ENCODE data around the gene MAN1C1. TPM values are rescaled to one million over a fixed set of nuclear protein-coding genes. Genes with fewer than 3 reads are reported as not detected.
A peak's percentile ranks its signal among the peaks of the same experiment; 100 is the strongest.

MAN1C1 gene
- polyA plus RNA-seq, 1 donor from 2014 or later, result 1.3 TPM

- Histone ChIP-seq H4K20me1 (ENCODE audit: insufficient read depth) (no peaks in the 10 kb centered on the region), H3K27ac (ENCODE audit: low read length) (no peak overlapping the region), H3F3A (ENCODE audit: insufficient read depth, low read length, poor library complexity, severe bottlenecking) (no peaks in the 10 kb centered on the region), H2AFZ (ENCODE audit: low read depth, low read length) (no peak overlapping the region), H3K27me3 (ENCODE audit: insufficient read depth, low read depth, low read length) (no peaks in the 10 kb centered on the region), H3K4me2 (ENCODE audit: low read length) (no peak overlapping the region), H3K79me2 (replicated peaks; ENCODE audit: insufficient read depth, low read length) (no peaks in the 10 kb centered on the region), H3K9ac (ENCODE audit: low read length) (no peak overlapping the region), H3K36me3 (ENCODE audit: insufficient read depth, low read length) (no peaks in the 10 kb centered on the region), H3K9me3 (ENCODE audit: low read length) (no peaks in the 10 kb centered on the region), H3K9me2 (ENCODE audit: insufficient read depth, low read length) (no peaks in the 10 kb centered on the region), H3K4me3 (ENCODE audit: low read length) (no peak overlapping the region)
- TF ChIP-seq POLR2AphosphoS5 (IDR thresholded peaks at IDR 0.05) (no peak), RAD21 (conservative IDR thresholded peaks at IDR 0.05) (no peak)
Measured at GRCh38 chr1:25647863-25648262, 31.3 kb downstream of the MAN1C1 start.

- Histone ChIP-seq H3K27ac (ENCODE audit: low read length) (no peak overlapping the region), H3K9ac (ENCODE audit: low read length) (no peak overlapping the region), H3F3A (ENCODE audit: insufficient read depth, low read length, poor library complexity, severe bottlenecking) (no peaks in the 10 kb centered on the region), H3K27me3 (ENCODE audit: insufficient read depth, low read depth, low read length) (no peaks in the 10 kb centered on the region), H4K20me1 (ENCODE audit: insufficient read depth) (no peaks in the 10 kb centered on the region), H3K9me3 (ENCODE audit: low read length) (no peaks in the 10 kb centered on the region), H3K4me2 (ENCODE audit: low read length) (no peak overlapping the region), H3K4me3 (ENCODE audit: low read length) (no peak overlapping the region), H3K36me3 (ENCODE audit: insufficient read depth, low read length) (no peaks in the 10 kb centered on the region), H2AFZ (ENCODE audit: low read depth, low read length) (no peak overlapping the region), H3K79me2 (replicated peaks; ENCODE audit: insufficient read depth, low read length) (no peaks in the 10 kb centered on the region), H3K9me2 (ENCODE audit: insufficient read depth, low read length) (no peaks in the 10 kb centered on the region)
- TF ChIP-seq POLR2AphosphoS5 (IDR thresholded peaks at IDR 0.05), result no peak
- peak; percentile 29 for TF ChIP-seq EP300 (conservative IDR thresholded peaks at IDR 0.05; ENCODE audit: poor library complexity, severe bottlenecking)
Measured at GRCh38 chr1:25648681-25649440, 32.3 kb downstream of the MAN1C1 start.

DNA sequence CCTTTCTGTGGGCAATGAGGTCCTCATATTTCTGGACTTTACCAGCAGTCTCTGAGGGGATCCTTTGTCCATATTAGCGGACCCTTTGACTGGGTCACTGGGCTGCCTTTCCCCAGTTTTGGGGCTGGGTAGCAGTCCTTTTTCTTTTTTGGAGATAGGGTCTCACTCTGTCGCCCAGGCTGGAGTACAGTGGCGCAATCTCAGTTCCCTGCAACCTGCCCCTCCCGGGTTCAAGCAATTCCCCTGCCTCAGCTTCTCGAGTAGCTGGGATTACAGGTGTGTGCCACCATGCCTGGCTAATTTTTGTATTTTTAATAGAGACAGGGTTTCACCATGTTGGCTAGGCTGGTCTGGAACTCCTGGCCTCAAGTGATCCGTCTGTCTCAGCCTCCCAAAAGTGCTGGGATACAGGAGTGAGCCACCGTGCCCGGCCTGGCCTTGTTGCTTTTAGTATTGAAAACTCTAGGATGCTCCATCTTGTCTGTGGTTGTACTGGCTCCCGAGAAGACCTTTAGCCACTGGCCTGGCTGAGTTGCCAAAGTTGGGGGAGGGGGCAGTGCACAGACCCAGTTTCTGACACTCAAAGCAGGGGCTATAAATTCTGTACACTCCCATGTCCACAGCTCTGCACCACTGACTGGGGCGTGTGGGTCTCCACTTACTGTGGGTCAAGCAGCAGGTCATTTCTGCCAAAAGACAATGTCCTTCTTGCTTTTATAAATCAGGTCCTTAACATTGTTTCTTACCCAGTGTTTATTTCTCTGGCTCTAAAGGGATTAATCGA is 33.1 kb downstream of the MAN1C1 start:
- Histone ChIP-seq H3K9me3 (ENCODE audit: low read length) (no peaks in the 10 kb centered on the region), H2AFZ (ENCODE audit: low read depth, low read length) (no peak overlapping the region), H3K9ac (ENCODE audit: low read length) (no peak overlapping the region), H3F3A (ENCODE audit: insufficient read depth, low read length, poor library complexity, severe bottlenecking) (no peaks in the 10 kb centered on the region), H4K20me1 (ENCODE audit: insufficient read depth) (no peaks in the 10 kb centered on the region), H3K79me2 (replicated peaks; ENCODE audit: insufficient read depth, low read length) (no peaks in the 10 kb centered on the region), H3K9me2 (ENCODE audit: insufficient read depth, low read length) (no peaks in the 10 kb centered on the region), H3K27ac (ENCODE audit: low read length) (no peak overlapping the region), H3K27me3 (ENCODE audit: insufficient read depth, low read depth, low read length) (no peaks in the 10 kb centered on the region), H3K4me2 (ENCODE audit: low read length) (no peak overlapping the region), H3K4me3 (ENCODE audit: low read length) (no peak overlapping the region), H3K36me3 (ENCODE audit: insufficient read depth, low read length) (no peaks in the 10 kb centered on the region)
- TF ChIP-seq POLR2AphosphoS5 (IDR thresholded peaks at IDR 0.05) (no peak), EP300 (conservative IDR thresholded peaks at IDR 0.05; ENCODE audit: poor library complexity, severe bottlenecking) (no peak), RAD21 (conservative IDR thresholded peaks at IDR 0.05) (no peak), EZH2 (IDR thresholded peaks at IDR 0.05; ENCODE audit: borderline replicate concordance, insufficient read depth, low read length, poor library complexity, severe bottlenecking) (no peak), MXI1 (conservative IDR thresholded peaks at IDR 0.05; ENCODE audit: poor library complexity, severe bottlenecking) (no peak), SMC3 (conservative IDR thresholded peaks at IDR 0.05; ENCODE audit: poor library complexity) (no peak), TAF1 (IDR thresholded peaks at IDR 0.05; ENCODE audit: low read depth) (no peak)
- TF ChIP-seq, protein P1, sequence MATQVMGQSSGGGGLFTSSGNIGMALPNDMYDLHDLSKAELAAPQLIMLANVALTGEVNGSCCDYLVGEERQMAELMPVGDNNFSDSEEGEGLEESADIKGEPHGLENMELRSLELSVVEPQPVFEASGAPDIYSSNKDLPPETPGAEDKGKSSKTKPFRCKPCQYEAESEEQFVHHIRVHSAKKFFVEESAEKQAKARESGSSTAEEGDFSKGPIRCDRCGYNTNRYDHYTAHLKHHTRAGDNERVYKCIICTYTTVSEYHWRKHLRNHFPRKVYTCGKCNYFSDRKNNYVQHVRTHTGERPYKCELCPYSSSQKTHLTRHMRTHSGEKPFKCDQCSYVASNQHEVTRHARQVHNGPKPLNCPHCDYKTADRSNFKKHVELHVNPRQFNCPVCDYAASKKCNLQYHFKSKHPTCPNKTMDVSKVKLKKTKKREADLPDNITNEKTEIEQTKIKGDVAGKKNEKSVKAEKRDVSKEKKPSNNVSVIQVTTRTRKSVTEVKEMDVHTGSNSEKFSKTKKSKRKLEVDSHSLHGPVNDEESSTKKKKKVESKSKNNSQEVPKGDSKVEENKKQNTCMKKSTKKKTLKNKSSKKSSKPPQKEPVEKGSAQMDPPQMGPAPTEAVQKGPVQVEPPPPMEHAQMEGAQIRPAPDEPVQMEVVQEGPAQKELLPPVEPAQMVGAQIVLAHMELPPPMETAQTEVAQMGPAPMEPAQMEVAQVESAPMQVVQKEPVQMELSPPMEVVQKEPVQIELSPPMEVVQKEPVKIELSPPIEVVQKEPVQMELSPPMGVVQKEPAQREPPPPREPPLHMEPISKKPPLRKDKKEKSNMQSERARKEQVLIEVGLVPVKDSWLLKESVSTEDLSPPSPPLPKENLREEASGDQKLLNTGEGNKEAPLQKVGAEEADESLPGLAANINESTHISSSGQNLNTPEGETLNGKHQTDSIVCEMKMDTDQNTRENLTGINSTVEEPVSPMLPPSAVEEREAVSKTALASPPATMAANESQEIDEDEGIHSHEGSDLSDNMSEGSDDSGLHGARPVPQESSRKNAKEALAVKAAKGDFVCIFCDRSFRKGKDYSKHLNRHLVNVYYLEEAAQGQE (IDR thresholded peaks at IDR 0.05; ENCODE audit: borderline replicate concordance), result no peak
- TF ChIP-seq, protein P2, sequence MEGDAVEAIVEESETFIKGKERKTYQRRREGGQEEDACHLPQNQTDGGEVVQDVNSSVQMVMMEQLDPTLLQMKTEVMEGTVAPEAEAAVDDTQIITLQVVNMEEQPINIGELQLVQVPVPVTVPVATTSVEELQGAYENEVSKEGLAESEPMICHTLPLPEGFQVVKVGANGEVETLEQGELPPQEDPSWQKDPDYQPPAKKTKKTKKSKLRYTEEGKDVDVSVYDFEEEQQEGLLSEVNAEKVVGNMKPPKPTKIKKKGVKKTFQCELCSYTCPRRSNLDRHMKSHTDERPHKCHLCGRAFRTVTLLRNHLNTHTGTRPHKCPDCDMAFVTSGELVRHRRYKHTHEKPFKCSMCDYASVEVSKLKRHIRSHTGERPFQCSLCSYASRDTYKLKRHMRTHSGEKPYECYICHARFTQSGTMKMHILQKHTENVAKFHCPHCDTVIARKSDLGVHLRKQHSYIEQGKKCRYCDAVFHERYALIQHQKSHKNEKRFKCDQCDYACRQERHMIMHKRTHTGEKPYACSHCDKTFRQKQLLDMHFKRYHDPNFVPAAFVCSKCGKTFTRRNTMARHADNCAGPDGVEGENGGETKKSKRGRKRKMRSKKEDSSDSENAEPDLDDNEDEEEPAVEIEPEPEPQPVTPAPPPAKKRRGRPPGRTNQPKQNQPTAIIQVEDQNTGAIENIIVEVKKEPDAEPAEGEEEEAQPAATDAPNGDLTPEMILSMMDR (IDR thresholded peaks at IDR 0.05; ENCODE audit: poor library complexity, severe bottlenecking), result no peak
